NCI-H345 treated with DMSO at 0.1 percent for 48 hours (cell line): ENCODE measurements around the gene RAB40B.

ENCODE experiments used
- DNase-seq: peaks from one replicate; lab custom pipeline; 2025; ENCODE audit not compliant: unreplicated experiment; lab: John Stamatoyannopoulos, UW

Gene RAB40B

DNA sequence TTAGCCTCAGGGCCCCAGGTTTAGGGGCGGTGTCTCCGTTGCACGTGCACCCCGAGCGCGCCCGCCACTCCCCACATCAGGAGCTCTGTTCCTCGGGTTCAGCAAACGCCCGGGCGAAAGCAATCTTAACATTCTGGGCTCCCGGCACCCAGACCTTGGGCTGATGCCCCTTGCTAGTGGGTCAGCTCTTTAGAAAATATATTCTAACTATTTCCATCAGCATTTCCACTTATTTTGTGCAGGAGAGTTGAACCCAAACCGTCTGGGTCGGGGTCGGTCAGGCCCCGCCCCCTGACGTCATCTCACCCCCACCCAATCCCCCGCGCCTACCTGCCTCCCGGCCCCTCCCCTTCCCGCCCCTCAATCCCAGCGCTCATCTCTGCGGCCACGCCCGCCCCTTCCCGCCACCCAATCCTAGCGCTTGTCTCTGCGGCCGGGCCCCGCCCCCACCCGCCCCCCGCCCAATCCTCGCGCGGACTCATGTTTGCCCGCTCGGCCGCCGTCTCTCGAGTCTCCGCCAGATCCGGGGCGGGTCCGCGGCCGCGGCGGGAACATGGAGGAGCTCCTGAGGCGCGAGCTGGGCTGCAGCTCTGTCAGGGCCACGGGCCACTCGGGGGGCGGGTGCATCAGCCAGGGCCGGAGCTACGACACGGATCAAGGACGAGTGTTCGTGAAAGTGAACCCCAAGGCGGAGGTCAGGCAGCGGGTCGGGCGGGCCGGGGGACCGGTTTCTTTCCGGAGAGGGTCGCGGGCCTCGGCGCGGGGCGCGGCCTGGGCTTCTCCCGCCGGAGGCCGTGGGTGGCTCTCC is 17.9 kb upstream of the RAB40B start, which contains the start of gene FN3KRP:
Gene FN3KRP (plus strand): TSS at position 504 of the 808 bp plus-strand sequence. CDS start 50 bp downstream, at position 554.
- peak; percentile 88 for DNase-seq

DNA sequence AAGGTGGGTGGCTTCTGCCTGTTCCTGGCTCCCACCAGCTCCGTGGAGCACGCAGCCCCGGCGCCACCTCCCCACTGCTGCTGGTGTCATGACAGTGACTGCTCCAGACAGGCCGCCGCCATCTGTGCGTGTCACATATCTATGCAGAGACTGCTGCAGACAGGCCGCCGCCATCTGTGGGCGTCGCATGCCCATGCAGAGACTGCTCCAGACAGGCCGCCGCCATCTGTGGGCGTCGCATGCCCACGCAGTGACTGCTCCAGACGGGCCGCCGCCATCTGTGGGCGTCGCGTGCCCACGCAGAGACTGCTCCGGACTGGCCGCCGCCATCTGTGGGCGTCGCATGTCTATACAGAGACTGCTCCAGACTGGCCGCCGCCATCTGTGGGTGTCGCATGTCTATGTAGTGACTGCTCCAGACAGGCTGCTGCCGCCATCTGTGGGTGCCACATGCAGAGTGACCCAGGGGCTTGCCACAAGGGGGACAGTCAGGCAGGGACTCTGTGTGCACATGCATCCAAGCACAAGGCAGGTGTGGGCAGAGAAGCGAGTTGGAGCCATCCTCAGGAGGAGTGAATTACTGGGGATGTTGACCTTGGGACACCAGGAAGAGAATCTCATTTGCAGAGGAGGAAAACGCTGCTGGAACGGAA is 14.7 kb upstream of the RAB40B start:
- no peak for DNase-seq

DNA sequence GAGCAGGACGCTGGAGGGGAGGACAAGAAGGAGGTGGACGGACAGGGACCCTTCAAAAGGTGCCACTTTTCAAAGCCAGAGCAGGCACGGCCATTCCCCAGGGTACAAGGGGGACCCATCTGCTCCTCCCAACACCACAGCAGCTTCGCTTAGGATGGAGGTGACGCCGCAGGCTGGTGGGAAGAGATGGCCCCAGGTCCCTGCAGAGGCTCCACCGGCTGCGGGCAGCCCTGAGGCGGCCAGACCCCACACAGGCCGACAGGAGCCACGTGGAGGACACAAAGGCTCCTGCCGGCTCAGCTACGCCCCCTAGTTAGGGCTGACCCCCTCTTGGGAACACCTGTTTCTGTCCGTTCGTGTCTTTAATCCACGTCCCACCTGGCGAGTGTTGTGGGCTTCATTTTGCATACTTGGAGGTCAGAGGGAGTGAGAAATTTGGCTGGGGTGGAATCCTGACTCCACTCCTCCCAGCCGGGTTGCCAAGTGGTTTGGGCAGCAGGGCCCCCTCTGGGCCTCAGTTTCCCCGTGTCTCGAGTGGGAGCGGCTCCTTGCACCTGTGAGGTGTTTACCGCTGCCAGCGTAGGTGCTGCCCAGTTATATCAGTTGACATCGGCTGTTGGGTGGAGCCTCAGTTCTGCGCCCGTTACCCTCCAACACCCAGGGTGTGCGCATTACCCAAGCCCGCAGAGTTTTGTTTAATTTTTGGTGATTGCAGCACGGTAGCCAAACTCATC is 12.2 kb upstream of the RAB40B start:
- no peak for DNase-seq

DNA sequence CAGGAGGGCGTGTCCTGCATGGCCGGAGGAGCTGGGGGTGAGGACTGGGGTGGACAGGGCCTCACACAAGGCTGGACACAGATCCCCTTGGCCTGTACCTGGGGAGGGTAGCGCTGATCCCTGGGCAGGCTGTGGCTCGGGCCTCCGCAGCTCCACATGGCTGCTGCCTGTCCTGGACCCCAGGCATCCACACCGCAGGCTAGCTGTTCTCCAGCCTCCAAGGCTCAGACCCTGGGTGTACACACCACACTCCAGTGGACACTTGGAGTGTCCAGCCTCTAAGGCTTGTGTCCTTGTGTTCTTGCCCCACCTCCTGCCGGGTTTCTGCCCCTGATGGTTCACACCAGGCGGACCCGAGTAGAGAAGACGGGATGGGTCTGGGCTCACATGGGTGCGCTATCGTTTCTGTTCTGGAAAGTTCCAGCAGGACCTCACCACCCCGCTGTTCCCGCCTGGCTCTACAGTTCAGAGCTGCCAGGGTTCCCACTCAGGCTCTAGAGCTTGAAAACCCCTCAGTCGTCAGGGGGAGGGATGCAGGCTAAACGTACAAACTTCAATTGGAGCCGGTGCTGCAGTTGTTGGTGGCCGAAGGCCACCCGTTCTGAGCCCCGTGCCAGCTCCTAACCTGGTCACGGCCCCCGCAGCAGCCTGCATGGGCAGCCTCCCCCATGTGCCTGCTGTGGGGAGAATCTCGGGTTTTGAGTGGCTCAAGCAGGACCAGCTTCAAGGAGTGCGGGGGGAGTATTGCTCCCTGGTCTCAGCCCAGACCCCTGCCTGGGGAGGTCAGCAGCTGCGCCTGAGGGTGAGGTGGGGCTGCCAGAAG is 11.4 kb upstream of the RAB40B start:
- DNase-seq: no peak

DNA sequence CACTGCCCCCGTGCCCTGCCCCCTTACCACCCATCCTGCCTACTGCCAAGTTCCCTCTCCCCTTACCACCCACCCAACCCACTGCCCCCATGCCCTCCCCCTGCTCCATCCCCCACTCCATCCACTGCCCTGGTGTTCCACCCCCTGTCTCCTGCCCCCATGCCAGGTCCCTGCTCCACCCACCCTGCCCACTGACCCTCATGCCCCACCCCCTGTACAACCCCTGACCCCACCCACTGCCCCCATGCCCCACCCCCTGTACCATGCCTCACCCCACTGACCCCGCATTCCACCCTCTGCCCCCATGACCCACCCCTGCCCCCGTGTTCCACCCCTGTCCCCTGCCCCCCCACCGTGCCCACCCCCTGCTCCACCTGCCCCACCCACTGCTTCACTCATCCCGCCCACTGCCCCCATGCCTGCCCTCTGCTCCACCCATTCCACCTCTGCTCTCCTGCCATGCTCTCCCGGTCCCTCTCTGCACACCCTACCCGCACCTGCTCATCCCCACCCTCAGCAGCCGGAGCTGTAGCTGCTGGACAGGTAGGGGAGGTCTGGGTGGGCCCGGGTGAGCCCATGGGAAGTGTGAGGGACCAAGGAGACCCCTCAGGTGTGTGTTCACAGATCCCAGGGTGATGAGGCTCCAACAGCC is 10.7 kb upstream of the RAB40B start:
- no peak for DNase-seq

DNA sequence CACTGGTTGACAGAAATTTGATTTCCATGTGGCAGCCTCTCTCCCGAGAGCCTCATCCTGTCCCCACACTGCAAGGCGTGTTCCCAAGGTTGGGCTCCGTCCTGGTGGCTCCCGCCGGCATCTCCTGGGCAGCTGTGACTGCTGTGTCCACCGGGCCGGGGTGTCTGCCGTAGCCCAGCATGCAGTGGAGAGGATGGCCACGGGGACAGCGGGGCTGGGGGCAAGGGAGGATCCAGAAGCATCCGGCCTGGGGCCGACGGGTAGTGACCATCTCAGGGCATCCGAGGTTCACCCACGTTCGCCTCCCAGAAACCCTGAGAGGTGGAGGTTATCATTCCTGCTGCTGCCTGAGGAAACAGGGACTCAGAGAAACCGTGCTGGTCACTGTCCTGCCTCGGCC is 7.3 kb upstream of the RAB40B start:
- DNase-seq: no peak

DNA sequence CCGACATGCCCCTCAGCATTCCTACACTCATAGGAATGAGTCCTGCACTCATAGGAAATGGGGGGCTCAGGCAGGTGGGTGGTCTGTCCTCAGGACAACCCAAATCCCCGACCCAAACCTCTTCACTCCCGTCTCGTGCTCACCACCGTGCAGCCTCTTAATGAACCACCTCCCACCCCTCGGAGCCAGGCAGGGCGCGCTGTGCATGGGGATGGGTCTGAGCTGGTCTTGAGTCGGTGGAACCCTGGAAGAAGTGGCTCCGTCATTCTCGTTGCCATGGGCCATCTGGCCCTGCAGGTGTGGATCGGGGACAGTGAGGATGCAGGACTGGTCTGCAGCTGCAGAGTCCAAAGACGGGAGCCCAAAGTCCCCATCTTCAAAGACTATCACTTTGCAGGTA is 6.4 kb upstream of the RAB40B start:
- DNase-seq: no peak

DNA sequence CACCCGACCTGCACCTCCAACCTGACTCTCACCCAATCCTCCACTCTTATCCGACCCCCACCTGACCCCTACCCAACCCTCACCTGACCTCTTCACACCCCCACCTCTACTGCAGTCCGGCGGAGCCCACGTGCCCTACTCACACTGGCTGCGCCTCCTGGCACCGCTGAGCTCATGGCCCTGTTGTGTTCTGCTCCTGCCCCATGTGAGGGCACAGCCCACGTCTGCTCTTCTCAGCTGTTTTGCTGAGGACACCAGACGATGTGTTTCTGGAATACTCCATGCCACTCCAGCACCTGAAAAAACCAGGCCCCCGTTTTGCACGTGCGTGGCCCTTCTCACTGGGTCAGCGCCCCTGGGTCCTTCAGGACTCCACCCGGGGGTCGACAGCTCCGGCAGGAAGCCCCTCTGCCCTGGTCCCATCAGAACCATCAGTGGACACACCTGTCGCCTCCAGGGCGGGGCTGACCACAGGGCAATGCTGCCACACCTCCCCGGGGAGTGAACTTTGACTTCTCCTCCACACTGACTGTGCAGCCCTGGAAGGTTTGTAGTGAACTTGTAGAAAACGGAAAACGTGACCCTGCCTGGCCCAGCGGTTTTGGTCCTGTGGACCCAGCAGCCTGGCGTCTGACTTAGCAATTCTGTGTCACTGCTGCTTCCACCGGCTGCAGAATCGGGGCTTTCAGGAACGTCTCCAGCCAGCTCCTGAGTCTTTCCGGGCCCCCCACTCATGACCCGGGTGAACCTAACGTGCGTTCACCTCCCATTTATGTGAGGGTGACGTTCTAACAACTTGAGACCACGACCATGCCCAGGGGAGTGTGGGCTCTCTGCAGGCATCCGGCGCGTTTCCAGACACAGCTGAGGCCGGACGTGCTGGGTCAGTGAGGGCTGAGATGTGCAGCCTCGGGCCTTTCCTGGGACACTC is 5.7 kb upstream of the RAB40B start:
- DNase-seq: no peak

DNA sequence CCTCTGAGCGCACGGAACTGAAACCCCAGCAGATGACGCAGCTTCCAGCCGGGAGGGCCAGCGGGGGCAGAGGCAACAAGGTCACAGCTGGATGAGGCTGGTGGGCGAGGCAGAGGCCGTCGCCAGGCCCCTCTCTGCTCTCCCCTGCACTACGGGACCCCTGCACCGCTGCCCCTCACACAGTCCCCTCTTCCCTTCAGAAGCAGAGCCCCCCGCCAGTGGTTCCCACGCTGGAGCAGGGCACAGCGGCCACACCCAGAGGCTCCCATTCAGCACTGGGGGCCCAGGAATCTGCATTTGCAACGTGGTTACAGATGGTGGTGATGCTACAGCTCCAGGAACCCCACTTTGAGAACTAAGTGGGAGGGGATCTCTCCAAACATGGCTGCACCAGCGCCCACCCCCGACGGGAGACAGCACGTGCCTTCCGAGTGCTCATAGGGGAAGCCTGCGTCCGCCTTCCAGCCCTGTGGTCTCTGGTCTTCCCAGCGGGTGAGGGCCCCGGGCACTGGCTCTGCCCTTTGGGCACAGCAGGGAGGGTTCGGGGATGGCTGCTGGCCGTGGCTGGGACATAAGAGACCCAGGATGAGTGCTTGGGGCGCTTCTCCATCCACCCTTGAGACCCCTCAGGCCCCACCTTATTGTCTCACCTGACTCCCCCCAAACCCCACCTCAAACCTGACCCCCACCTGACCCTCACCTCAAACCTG is 4.7 kb upstream of the RAB40B start:
- no peak for DNase-seq

DNA sequence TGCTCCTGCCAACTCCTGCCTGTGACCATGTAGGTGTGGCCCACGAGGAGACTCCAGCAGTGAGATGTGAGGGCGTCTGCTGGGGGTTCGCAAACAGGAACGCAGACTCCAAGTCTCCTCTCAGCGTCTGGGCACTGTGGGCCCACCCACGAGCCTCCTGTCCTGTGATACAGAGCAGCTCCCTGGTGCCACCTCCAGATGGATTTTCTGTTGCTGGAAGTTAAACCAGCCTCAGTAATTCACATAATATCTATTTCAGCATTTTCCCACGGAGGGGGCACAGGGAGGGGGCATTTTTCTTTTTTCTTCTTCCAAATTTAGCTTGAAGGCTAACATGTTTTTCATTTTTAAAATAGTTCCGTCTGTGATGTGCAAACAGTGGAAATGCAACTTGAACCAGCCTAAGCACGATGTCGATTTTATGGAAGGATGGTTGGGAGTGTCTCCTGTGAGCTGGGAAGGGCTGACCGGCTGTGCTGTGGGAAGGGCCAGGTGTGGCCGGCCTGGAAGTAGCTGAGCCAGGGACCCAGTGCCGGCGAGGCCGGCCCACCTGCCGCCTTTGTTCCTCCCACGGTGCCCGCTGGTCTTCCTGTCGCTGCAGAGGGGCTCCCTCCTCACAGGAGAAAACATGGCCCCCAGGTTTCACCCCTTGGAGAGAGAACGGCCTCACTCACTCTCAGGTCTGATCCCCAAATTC is 3.9 kb upstream of the RAB40B start:
- no peak for DNase-seq

DNA sequence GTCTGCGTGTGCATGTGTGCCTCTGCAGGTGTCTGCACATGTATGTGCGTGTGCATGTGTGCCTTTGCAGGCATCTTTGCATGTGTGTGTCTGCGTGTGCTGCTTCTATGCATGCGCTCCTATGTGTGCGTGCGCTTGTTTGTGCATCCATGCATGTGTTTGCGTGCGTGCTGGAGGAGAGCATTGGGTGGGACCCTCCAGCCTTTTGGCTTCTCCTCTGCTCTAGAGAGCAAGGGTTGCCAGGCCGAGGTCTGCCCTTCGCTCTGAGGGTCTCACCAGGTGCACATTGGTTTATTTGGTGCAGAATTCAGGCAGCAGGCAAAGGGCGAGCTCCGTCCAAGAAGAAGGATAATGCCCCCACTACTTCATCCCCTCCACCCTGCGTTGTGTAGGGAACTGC is 1.1 kb upstream of the RAB40B start:
- no peak for DNase-seq

DNA sequence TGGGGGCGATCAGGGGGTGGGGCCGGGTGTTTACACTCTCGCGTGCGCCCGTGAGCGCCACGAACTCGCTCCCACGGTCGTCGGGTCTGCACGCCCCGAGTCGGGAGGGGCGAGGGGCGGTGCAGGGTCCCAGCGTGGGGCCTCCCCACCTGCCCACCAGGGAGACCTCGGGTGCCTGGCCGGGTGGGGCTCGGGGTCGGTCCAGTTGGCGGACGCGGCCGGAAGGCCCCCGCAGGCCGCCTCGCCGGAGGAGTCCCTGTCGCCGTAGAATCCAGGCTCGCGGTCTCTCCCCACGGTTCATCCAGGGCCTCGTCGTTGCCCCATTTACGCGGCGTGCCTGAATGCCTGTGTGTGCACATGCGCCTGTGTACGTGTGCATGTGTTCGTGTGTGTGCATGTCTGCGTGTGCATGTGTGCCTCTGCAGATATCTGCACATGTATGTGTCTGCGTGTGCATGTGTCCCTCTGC is 510 bp upstream of the RAB40B start:
- no peak for DNase-seq

DNA sequence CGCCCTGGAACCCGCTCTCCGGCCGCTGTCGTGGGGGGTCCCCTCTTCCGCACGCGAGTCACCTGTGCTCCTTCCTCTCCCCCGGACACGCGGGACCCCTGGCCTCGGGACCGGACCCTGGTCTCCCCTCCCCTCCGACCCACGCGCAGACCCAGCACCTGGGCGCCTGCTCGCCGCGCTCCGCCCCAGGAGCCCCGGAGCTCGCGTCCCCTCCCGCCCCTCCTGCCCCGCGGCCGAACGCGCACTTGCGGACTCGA is 762 bp downstream of the RAB40B start:
- DNase-seq: no peak

DNA sequence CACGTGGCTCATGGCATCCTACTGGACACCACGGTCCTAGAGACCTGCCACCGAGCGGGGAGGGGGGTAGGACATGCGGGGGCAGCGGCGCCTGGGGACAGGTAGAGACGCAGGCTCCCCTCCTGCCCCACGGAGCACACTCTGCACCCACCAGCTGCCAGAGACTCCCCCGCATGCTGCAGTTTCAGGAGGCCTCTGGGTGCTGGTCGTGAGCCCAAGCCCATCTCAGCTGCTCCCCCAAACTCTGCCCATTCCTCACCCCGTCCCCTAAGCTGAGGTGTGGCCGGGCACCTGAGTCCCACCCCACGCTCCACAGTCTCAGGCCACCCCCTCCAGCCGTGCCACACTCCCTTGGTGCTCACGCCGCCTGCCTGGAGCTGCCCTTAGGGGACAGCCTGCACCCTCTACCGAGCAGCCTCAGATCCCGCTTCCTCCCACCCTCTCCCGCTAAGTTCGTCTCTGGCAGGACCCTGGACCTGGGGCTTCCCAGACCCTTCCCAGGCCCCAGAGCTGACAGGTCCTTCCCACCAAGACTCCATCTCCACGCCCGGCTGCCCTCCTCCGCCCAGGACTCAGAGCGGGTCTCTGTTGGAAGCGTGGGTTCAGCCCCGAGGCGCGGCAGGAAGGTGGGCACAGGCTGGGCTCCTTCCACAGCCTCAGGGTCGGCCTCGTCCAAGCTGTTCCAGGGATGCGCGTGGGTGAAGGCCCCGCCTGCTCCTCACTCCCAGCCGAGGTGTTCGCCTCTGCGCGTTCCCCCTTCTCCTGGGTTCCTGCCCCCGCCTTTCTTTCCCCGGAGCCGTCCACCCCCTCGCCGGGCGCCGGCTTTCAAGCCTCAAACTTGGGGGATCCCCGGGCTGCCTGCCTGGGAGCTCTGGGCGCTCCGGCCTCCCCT is 1.3 kb downstream of the RAB40B start:
- DNase-seq: no peak

DNA sequence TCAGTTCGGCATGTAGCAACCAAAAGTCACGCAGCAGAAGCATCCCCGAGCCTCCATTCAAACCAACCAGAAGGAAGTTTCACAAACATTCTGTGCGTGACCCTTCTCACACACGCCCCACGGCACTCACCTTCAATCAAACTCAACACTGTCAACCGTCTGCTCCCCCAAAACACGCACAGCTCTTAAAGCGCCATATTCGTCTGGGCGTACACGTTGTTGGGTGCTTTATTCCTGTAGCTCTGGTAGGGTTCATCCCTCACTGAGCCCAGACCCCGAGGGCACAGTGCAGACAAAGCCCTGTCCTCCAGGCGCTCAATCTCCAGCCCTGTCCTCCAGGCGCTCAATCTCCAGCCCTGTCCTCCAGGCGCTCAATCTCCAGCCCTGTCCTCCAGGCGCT is 2.2 kb downstream of the RAB40B start:
- no peak for DNase-seq

DNA sequence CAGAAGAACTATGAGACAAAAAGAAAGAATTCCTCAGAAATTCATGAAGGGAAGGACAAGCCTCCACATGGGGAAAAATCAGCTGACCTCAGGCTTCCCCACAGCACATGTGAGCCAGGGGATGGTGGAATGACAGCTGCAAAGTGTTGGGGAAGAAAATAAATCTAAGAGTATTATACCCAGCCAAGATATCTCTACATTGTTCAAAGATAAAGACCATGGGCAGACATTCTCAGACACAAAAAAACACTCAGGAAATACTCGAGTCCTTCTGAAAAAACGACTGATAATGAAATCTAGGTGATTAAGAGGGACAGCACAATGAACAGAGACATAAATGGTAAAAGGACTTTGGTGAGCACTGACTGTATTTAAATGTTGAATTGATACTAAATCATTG is 3.9 kb downstream of the RAB40B start:
- DNase-seq: no peak

DNA sequence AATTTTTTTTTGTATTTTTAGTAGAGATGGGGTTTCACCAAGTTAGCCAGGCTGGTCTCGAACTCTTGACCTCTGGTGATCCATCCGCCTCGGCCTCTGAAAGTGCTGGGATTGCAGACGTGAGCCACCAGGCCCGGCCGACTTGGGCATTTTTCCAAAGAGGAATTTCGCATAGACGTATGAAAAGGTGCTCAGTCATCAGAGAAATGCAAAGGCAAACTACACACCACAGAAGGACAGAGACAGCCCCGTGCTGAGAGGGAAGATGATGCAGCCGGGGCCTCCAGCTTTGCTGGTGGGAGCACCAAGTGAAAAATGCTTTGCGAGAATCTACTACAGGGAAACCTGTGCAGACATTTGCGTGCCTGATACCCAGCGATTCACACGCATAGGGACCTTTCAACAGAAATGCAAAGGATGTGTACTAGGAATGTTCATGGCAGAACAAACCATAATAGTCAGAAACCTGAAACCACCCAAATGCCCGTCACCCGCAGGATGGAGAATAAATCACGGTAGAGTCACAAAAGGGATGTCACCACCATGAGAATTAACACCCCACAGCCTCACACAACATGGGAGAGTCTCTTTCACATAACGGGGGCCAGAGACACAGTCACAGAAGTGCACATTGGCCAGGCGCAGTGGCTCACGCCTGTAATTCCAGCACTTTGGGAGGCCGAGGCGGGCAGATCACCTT is 5.2 kb downstream of the RAB40B start:
- no peak for DNase-seq
